DMS 273 treated with DMSO at 0.1 percent for 48 hours (cell line): ENCODE measurements around the gene CTSO.

ENCODE experiments used
- DNase-seq: peaks from one replicate; lab custom pipeline; 2025; lab: John Stamatoyannopoulos, UW

CTSO gene

DNA sequence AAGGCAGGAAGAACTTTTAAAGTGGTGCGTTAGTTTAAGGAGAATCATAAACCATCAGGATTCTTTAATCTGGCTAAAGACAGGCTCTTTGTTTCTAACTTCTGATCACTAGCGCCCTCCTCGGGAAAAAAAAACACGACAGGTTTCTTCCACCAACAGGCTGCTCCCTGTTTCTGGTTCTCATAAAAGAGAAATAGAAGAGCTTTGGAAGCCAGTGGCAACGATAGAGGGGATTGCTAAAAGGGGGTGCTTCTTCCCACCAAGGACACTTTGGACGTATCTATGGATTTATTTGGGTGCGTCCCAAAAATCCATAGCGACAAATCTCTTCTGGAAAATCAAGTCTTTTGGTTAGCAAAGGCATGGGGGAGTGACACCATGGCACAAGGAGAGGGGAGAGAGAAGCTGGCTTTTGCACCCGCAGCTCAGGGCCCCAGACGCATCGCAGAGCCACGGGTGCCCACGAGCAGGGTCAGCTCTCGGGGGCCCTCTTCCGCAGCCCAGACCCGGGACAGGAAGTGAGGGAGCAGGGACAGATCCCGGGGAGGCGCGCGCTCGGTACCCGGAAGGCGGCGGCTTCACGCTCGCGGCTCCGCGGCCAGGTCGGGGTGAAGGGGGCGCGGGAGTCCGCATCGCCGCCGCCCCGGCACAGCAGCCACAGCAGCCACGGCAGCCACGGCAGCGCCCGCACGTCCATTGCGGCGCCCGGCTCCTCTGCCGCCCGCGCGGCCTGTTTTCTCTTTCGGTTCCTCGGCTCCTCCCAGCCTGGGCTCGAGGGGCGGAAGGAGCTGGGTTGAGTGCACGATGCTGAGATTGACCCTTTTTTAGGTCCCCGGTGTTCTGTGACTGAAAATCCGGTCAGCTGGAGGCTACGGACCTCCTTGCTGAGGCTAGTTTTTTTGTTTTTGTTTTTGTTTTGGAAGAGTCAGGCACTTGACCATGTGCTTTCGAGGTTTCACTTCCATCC is at the start of gene CTSO:
Gene CTSO (minus strand): TSS at position 716 of the 967 bp plus-strand sequence. CDS start 19 bp downstream, at position 697.
- peak; percentile 16 for DNase-seq

- no peak for DNase-seq
Measured at GRCh38 chr4:156000491-156000890, 46.8 kb upstream of the CTSO start.

GRCh38 chr4:155999725-156000124 is 46.1 kb upstream of the CTSO start:
- no peak for DNase-seq

- DNase-seq: no peak
Measured at GRCh38 chr4:155995069-155995468, 41.4 kb upstream of the CTSO start.

GRCh38 chr4:155984106-155984797 is 30.6 kb upstream of the CTSO start:
- DNase-seq: no peak

DNA sequence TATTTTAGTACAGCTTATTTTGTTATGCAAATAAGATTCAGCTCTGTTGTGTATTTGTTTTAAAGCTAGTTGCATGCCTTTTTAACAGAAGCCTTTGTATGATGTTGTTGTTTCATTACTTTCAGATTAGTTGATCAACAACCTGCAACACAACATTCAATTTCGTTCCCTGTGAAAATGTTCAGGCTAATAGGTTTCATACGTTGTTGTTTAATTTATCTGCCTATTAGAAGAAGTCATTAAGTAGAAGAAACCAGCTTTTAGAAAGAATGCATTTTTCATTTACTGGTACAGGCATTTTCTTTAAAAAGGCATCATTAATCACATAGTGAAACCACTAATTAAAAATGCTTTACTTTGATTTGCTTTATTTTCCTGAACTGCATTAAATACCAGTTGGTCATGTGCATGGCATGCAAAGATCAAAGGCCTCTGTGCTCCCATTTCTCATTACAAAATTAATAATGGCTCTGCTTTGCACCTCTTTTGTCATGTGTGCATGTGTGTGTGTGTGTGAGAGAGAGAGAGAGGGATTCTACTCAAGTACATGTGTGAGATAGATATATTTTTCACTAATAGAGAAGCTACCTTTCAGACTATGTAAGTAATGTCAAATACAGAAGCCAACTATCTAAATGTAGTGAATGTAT is 29.2 kb upstream of the CTSO start:
- DNase-seq: no peak

DNA sequence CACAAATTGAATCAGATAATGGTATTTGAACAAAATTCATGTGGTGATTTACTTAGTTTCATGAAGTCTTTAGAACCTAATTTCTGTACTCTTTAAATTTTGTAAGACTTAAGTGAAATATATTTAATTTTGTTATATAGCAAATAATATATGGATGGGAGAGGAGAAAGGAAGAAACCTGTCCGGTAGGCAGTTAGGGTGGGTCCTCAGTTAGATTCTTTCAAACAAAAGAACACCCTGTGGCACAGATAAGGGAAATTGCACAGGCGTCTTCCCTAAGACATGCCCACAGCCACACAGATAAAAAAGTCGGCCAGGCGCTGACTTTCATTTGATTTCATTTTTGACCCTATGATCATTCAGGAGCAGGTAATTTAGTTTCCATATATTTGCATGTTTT is 25.1 kb upstream of the CTSO start:
- no peak for DNase-seq

GRCh38 chr4:155975511-155975910 is 21.8 kb upstream of the CTSO start:
- DNase-seq: no peak

DNA sequence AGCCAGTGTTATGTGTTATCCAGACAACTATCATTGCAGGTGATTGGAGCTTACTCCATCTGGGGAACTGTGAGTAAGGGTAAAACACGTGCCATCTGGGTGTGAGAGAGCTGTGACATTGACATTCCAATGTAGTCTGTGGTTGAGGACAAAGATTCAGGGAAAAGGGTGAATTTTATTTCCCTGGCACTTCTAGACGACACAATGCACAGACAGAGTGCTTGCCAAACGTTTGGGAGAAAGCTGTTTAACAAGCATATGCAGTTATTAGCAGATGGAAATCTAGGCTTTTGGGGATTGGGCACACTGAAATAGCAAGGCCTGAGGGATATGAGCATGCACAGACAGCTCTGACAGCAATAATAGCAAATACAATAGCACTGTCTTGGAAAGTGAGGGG is 21.3 kb upstream of the CTSO start:
- DNase-seq: no peak

DNA sequence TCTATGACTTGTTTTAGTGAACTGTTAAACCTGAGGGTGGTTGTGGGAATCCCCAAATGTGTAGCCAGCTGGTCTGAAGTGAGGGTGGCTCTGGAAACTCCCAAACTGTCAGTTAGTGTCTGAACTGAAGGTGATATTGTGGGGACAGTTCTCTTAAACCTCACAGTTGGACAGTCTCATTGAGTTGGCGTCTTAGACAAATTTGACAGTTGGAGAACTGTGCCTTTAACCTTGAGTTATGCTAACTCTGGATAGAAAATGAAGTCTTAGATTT is 20.7 kb upstream of the CTSO start:
- DNase-seq: no peak

DNA sequence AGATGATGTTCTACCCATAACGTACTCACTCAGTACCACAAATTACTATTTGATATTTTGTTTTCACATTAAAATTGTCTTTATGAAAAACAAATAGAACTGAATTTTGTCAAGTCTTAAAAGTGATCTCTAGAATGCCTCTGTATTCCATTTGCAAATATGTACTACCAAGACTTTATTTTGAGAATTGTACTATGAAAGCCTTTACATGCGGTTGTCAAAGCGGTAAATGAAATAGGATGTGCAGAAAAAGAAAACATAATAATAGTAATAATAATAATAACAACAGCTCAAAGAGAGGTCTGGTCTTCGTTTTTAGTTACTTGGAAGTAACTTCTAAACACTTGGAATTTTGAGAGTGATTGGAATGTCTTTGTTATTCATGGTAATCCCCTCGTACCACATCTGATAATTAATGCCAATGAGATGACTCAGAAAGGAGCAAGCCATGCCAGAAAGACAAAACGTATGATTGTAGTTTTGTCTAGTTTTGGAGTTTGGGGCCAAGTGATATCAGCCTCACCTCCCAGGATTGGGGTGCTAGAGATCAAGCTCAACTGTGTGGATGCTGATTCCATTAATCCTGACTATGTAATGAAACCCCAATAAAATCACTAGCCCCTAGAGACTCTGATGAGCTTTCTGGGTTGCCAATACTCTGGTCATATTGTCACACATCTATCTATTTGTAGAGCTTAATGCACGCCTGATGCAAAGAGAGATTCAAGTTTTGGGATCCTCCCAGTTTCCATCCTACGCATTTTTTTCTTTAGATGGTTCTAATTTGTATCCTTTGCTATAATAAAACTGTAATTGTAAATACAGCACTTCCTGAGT is 20.2 kb upstream of the CTSO start:
- DNase-seq: no peak

- DNase-seq: no peak
Measured at GRCh38 chr4:155972098-155972497, 18.4 kb upstream of the CTSO start.

GRCh38 chr4:155966731-155967395 is 13.2 kb upstream of the CTSO start:
- DNase-seq: no peak

DNA sequence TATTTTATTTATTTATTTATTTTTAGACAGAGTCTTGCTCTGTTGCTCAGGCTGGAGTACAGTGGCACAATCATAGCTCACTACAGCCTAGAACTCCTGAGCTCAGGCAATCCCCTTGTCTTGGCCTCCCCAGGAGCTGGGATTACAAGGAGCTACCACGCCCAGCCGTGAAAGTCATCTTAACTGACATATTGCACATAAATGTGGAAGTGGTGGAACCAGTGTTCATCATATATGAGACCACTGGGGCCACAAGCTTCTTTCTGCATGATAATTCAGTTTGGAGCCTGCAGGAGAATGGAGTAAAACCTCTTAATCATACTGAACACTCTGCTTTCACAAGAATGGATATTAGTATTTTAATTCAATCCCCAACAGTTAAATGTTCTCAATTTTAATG is 12.5 kb upstream of the CTSO start:
- DNase-seq: no peak

GRCh38 chr4:155964016-155964891 is 10.6 kb upstream of the CTSO start:
- no peak for DNase-seq

DNA sequence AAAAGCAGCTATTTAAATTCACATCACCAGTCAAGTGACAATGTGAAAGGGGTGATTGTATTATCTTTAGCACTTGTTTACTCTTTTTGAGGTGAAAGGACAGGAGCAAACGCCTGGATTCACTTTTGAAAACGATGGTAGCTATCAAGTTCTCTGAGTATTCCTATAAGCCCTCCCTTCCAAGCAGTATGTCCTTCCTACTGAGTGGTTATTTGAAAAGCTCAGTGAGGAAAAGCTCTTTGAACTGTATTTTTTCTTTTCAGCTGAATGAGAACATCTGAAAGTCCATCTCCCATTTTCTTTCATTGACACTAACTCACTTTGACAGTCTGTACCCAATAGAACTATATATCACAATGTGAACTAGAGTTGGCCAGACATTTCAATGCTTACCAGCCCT is 9.1 kb upstream of the CTSO start:
- DNase-seq: no peak

GRCh38 chr4:155961575-155961974 is 7.9 kb upstream of the CTSO start:
- no peak for DNase-seq

- DNase-seq: no peak
Measured at GRCh38 chr4:155960522-155960921, 6.9 kb upstream of the CTSO start.

DNA sequence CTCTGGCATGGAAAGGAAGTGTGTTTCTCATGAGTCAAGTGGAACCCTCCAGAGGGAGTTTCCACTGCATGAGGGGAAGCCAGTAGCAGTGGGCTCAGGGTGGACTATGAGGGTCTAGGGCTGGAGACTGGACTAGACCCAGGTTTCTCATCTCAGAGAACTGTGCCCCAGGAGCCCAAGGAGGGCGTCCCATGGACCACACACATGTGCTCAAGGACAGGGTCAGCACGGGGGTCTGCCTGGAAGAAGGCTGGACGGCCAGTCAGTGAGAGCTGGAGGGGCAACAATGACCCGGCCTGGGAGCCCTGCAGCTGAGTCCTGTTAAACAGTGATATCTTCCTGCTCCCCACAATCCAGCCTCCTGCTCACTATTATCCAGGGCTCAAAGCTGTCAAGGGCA is 5.8 kb upstream of the CTSO start:
- DNase-seq: no peak

- no peak for DNase-seq
Measured at GRCh38 chr4:155956461-155956860, 2.8 kb upstream of the CTSO start.

GRCh38 chr4:155954939-155955338 is 1.3 kb upstream of the CTSO start:
- DNase-seq: no peak
